Activated CD8-positive, alpha-beta memory T cell treated with anti-CD3 and anti-CD28 coated beads for 36 hours (primary cell): Measurements from ENCODE around the gene CRTAP. TPM values are rescaled to one million over a fixed set of nuclear protein-coding genes. Genes with fewer than 3 reads are reported as not detected.

Experiments used
- CTCF ChIA-PET: fragments of 350-600 bp; sonication (Branson Sonifier 250); formaldehyde crosslinking; loops from one replicate; lab custom pipeline; 2021; ENCODE audit warnings: antibody characterized with exemption; lab: Charles Lee
- POLR2A ChIA-PET: fragments of 350-600 bp; sonication (Branson Sonifier 250); formaldehyde crosslinking; loops from one replicate; lab custom pipeline; 2021; ENCODE audit warnings: antibody characterized with exemption; lab: Charles Lee
- total RNA-seq, 2 experiments: library from RNA; stranded (reverse); gene quantifications; one replicate each; pipeline ENCODE4 v1.2.3, GENCODE V29; 2021

Gene CRTAP
- total RNA-seq, 2 experiments from 2014 or later: 35.5 to 39.7 TPM

DNA sequence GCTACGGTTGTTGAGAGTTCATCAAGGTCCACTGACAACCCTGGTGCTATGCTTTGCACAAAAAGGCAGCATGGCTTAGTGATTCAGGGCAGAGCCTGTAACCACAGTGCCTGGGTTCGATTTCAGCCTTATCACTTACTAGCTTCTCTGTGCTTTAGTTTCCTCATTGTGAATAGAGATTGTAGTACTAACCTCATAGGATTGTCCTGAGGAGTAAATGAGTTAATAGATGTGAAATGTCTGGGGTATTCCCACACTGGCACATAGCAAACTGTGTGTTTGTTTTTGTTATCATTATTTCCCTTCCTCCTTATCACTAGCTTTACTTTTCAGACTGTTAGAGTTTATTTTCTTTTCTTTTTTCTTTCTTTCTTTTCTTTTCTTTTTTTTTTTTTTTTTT, 16.3 kb downstream of the CRTAP start:
- POLR2A ChIA-PET: interaction anchor here (0.6 kb wide), 1 partner anchor 467 kb away, joined by 10 read pairs; no protein-coding TSS in a partner anchor
- CTCF ChIA-PET: interaction anchor here (0.7 to 1.2 kb wide), 2 partner anchors 203 to 243 kb away, joined by 3 to 4 read pairs; no protein-coding TSS in a partner anchor

DNA sequence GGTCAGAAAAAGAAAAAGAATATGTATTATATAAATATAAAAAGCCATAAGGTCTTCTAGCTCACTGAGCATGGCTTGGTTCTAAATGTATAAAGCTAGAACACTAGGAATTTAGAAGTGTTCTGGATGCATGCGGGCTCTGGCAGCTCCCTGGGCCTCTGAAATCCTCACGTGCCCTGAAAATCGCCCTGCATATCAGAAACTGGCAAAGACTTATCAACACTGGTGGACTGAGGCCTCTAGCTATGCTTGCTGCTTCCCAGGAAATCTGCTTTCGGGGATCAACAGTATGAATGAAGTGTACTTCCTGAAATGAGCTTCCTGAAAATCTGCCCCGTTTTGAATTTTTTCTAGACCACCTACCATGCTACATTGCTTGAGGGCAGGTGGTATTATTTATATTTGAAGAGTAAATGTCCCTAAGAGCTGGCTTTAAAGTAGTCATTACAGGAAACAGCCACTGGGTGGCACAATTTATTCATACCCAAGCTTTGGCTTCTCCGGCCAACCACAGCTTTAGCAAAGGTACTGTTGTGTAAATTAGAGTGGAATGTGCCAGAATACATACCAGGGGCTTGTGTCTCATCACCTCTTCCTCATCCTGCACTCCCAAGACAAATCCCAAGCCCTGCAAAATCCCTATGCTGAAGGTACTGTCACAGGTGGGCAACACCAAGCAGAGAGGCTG, 17.7 kb downstream of the CRTAP start:
- POLR2A ChIA-PET: interaction anchor here (0.5 to 1.0 kb wide), 3 partner anchors 18 to 241 kb away, joined by 3 to 7 read pairs (median 3); partner anchors contain the start of gene CRTAP
- CTCF ChIA-PET: interaction anchor here (0.7 to 1.9 kb wide), 10 partner anchors 10 to 656 kb away, joined by 3 to 15 read pairs (median 4); no protein-coding TSS in a partner anchor

- ChIA-PET CTCF (interaction anchor here (1.0 to 1.9 kb wide), 8 partner anchors 9 to 655 kb away, joined by 3 to 15 read pairs (median 4); no protein-coding TSS in a partner anchor), POLR2A (interaction anchor here (0.5 to 1.0 kb wide), 3 partner anchors 19 to 241 kb away, joined by 3 to 7 read pairs (median 3); partner anchors contain the start of gene CRTAP)
Observed at GRCh38 chr3:33132019-33132360, 18.2 kb downstream of the CRTAP start.

DNA sequence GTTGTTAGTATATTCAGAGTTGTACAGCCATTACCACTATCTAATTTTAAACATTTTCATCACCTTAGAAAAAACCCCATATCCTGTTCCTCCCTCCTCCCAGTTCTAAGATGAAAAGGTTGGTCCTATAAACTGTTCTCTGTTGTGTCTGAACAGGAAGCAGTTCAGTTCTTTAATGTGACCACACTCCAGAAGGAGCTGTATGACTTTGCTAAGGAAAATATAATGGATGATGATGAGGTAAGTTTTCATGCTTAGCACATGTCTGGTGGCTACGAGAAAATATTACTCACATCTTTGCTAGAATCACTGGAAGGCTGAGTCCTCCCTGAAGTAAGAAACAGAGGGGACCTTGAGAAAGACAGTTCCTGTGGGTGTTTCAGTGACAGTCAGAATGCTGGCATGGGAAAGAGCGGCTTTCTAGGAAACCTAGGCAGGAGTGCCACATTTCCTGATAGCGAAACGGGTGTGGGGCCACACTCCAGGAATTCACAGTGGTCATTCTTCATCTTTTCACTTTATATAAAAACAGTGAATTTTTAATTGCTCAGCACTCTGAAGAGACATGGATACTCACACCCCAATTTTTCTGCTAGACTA, 20.3 kb downstream of the CRTAP start:
- ChIA-PET POLR2A (interaction anchor here (0.9 kb wide), 1 partner anchor 20 kb away, joined by 3 read pairs; the partner anchor contains the start of gene CRTAP), CTCF (interaction anchor here (2.9 kb wide), 1 partner anchor 239 kb away, joined by 7 read pairs; no protein-coding TSS in a partner anchor)

- ChIA-PET POLR2A (no interaction called here), CTCF (no interaction called here)
Observed at GRCh38 chr3:33137691-33138090, 23.9 kb downstream of the CRTAP start.

DNA sequence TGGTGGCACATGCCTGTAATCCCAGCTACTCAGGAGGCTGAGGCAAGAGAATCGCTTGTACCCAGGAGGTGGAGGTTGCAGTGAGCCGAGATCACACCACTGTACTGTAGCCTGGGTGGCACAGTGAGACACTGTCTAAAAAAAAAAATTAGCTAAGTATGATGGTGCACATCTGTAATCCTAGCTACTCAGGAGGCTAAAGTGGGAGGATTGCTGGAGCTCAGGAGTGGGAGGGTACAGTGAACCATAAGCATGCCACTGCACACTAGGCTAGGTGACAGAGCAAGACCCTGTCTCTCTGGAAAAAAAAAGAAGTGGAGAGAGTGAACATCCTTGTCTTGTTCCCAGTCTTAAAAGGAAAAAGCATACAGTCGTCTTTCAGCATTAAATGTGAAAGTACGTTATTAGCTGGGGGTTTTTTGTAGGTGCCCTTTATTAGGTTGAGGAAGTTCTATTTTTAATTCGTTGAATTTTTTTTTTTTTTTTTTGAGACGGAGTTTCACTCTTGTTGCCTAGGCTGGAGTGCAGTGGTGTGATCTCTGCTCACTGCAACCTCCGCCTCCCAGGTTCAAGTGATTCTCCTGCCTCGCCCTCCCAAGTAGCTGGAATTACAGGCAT, 25.3 kb downstream of the CRTAP start:
- CTCF ChIA-PET: interaction anchor here (0.6 kb wide), 1 partner anchor 141 kb away, joined by 5 read pairs; no protein-coding TSS in a partner anchor

DNA sequence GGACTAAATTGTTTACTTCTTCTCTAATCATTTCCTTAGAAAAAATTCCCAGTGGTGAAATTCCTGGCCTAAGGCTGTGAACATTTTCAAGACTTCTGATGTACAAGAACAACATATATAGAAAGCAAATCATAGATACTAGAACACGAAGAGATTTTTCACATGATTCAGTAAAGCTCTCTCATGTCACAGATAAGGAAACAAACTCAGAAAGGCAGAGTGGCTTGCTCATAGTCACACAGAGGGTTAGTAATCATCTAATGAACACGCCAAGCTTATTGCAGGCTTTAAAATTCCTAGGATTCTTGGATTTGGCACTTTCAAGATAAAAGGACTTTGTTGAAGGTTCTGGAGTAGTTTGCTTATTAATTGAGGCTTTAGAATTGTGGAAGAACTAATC, 26.2 kb downstream of the CRTAP start:
- CTCF ChIA-PET: no interaction called here
- POLR2A ChIA-PET: interaction anchor here (0.6 kb wide), 1 partner anchor 31 kb away, joined by 3 read pairs; no protein-coding TSS in a partner anchor

More for the DNA sequence above, 25.3 kb downstream of the CRTAP start:
- POLR2A ChIA-PET: interaction anchor here (0.6 kb wide), 1 partner anchor 515 kb away, joined by 4 read pairs; no protein-coding TSS in a partner anchor

GRCh38 chr3:33141006-33141405, 27.2 kb downstream of the CRTAP start:
- POLR2A ChIA-PET: no interaction called here
- CTCF ChIA-PET: interaction anchor here (0.6 to 1.1 kb wide), 2 partner anchors 9 to 280 kb away, joined by 4 to 5 read pairs; no protein-coding TSS in a partner anchor

GRCh38 chr3:33144433-33144832, 30.6 kb downstream of the CRTAP start:
- CTCF ChIA-PET: interaction anchor here (0.9 kb wide), 1 partner anchor 13 kb away, joined by 3 read pairs; no protein-coding TSS in a partner anchor
- POLR2A ChIA-PET: no interaction called here

DNA sequence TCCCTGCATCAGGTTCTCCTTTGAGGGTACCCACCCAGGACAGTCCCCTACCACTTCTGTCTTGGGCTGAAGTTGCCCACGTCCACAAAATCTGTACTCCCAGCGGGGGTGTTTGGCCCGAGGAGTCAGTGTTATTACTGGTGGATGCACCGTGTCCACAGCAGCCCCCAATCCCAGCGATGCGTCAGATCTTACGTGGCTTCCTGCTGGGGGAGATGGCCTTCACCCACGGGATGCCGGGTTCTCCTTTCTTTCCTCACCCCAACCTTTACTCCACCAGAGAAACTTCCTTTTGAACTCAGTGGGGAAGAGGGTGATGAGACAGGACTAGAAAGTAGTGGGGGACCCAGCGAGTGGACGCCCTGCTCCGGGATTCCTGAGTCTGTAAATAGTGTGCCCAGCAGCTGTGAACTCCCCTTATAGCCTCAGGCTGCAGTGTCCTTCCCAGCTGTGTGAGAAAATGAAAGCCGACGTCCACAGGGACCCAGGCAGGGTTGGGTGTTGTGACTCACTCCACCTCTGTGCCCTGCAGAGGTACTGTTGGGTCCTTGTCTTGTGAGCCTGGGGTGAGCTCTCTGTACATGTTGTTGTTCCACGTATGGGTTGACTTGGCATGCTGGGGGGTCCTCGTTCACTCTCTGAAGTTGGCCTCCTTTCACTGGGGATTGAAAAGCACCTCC, 31.5 kb downstream of the CRTAP start:
- ChIA-PET POLR2A (no interaction called here), CTCF (interaction anchor here (0.7 kb wide), 1 partner anchor 1377 kb away, joined by 4 read pairs; no protein-coding TSS in a partner anchor)

DNA sequence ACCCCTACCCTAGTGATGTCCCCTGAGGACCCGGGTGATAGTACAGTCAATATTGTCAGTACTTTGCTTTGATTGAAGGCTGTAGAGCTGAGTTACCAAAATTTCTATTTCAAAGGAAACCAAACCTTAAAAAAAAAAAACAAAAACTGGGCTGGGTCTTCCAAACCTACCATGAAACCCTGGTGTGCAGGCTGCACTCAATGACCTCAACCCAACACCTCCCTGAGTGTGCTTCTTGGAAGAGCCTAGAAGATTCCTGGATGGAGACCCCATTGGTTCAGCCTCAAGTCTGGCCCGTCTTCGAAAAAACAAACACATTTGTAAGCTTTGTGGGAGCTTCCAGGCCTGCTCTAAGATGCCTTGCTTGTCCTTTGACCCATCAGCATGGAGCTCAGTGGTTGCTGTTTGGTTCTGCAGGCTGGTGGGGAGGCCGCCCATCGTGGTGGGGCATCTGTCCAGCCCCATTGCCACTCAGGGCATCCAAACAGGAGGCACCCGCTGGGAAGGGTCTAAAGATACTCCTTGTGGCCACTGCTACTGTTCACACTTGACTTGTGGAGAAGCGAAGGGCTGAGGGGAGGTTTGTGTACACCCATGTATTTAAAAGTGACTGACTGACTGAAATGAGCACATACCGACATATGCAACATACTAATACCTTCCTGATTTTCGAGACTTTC, 32.2 kb downstream of the CRTAP start:
- CTCF ChIA-PET: interaction anchor here (0.7 kb wide), 1 partner anchor 1377 kb away, joined by 4 read pairs; no protein-coding TSS in a partner anchor

GRCh38 chr3:33146791-33147445, 33.1 kb downstream of the CRTAP start:
- ChIA-PET CTCF (no interaction called here), POLR2A (no interaction called here)

More for the DNA sequence above, 32.2 kb downstream of the CRTAP start:
- POLR2A ChIA-PET: no interaction called here

- POLR2A ChIA-PET: interaction anchor here (0.6 kb wide), 1 partner anchor 434 kb away, joined by 3 read pairs; no protein-coding TSS in a partner anchor
- CTCF ChIA-PET: interaction anchor here (1.5 kb wide), 1 partner anchor 18 kb away, joined by 3 read pairs; no protein-coding TSS in a partner anchor
Observed at GRCh38 chr3:33149342-33149741, 35.5 kb downstream of the CRTAP start.

GRCh38 chr3:33152363-33153360, 38.8 kb downstream of the CRTAP start:
- ChIA-PET POLR2A (no interaction called here), CTCF (no interaction called here)

DNA sequence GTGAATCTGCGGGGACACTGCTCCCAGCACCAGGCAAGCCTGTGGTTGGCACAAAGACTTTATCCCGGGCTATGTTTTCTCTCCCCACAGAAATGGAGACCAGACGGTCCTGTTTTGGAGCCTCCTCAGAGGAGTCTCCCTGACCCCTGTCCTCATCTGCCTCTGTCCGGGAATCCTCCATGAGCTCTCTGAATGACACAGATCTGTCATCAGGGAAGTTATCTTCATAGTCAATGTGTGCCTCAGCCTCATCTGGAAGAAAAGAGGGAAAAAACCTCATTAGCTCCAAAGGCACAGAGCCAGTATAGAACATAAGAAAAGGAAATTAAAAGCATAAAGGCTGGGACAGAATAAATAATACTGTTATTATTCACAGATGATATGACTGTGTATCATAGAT, 40.0 kb downstream of the CRTAP start:
- ChIA-PET CTCF (no interaction called here), POLR2A (no interaction called here)

GRCh38 chr3:33155301-33155700, 41.5 kb downstream of the CRTAP start:
- POLR2A ChIA-PET: no interaction called here
- CTCF ChIA-PET: no interaction called here
